Activated CD4-positive, alpha-beta memory T cell treated with anti-CD3 and anti-CD28 coated beads for 36 hours (primary cell): ENCODE measurements around the gene RBMS3. TPM values are rescaled to one million over a fixed set of nuclear protein-coding genes. Genes with fewer than 3 reads are reported as not detected.

ENCODE experiments used
- CTCF ChIA-PET: fragments of 350-600 bp; sonication (Branson Sonifier 250); formaldehyde crosslinking; loops from one replicate; lab custom pipeline; 2021; ENCODE audit warnings: antibody characterized with exemption, inconsistent platforms; lab: Charles Lee
- POLR2A ChIA-PET: fragments of 350-600 bp; sonication (Branson Sonifier 250); formaldehyde crosslinking; loops from one replicate; lab custom pipeline; 2021; ENCODE audit warnings: antibody characterized with exemption; lab: Charles Lee
- DNase-seq: peaks from one replicate; pipeline ENCODE4 v3.0.0-alpha.2; 2020
- H3K27ac Mint-ChIP-seq: one replicate; pipeline ENCODE4 v1.8.0; 2021; ENCODE audit warnings: mixed read lengths
- H3K27me3 Mint-ChIP-seq: one replicate; pipeline ENCODE4 v1.8.0; 2021; ENCODE audit warnings: mixed read lengths
- H3K36me3 Mint-ChIP-seq: one replicate; pipeline ENCODE4 v1.8.0; 2021; ENCODE audit warnings: mixed read lengths
- H3K4me1 Mint-ChIP-seq: one replicate; pipeline ENCODE4 v1.8.0; 2021; ENCODE audit warnings: low read depth, mixed read lengths
- H3K4me3 Mint-ChIP-seq: one replicate; pipeline ENCODE4 v1.8.0; 2021; ENCODE audit warnings: mild to moderate bottlenecking, mixed read lengths
- H3K9me3 Mint-ChIP-seq: one replicate; pipeline ENCODE4 v1.8.0; 2021; ENCODE audit warnings: mixed read lengths
- intact Hi-C: fragments of 100-400 bp; cut with micrococcal nuclease; formaldehyde crosslinking; loops from one replicate; pipeline ENCODE4 v1.15.1; 2023
- total RNA-seq, 2 experiments: library from RNA; stranded (reverse); gene quantifications; one replicate each; pipeline ENCODE4 v1.2.3, GENCODE V29; 2021

RBMS3 gene
- total RNA-seq, 2 experiments from 2014 or later: 1.6 TPM

- Mint-ChIP-seq H3K4me3 (no peak overlapping the region), H3K27me3 (no peaks in the 10 kb centered on the region), H3K27ac (no peak overlapping the region), H3K9me3 (no peaks in the 10 kb centered on the region), H3K36me3 (no peaks in the 10 kb centered on the region), H3K4me1 (no peaks in the 10 kb centered on the region)
- ChIA-PET POLR2A (no interaction called here), CTCF (no interaction called here)
- intact Hi-C loops: no loop called here
- no peak for DNase-seq
Measured at GRCh38 chr3:29545615-29546014, 264.7 kb downstream of the RBMS3 start.

GRCh38 chr3:29552051-29552450 lies 271.2 kb downstream of the RBMS3 start:
- no peaks in the 10 kb centered on the region for H3K27me3 Mint-ChIP-seq
- H3K36me3 Mint-ChIP-seq: no peaks in the 10 kb centered on the region
- CTCF ChIA-PET: no interaction called here
- DNase-seq: no peak
- POLR2A ChIA-PET: no interaction called here
- no peaks in the 10 kb centered on the region for H3K4me1 Mint-ChIP-seq
- intact Hi-C loops: no loop called here
- H3K9me3 Mint-ChIP-seq: no peaks in the 10 kb centered on the region
- H3K4me3 Mint-ChIP-seq: no peak overlapping the region
- no peak overlapping the region for H3K27ac Mint-ChIP-seq

GRCh38 chr3:29554566-29554965 lies 273.7 kb downstream of the RBMS3 start:
- ChIA-PET CTCF (no interaction called here), POLR2A (no interaction called here)
- intact Hi-C loops: no loop called here
- no peaks in the 10 kb centered on the region for H3K4me1 Mint-ChIP-seq
- no peak overlapping the region for H3K27ac Mint-ChIP-seq
- H3K9me3 Mint-ChIP-seq: no peaks in the 10 kb centered on the region
- H3K27me3 Mint-ChIP-seq: no peaks in the 10 kb centered on the region
- H3K36me3 Mint-ChIP-seq: no peaks in the 10 kb centered on the region
- no peak overlapping the region for H3K4me3 Mint-ChIP-seq
- DNase-seq: no peak

- Mint-ChIP-seq H3K4me1 (no peaks in the 10 kb centered on the region), H3K27me3 (no peaks in the 10 kb centered on the region)
- CTCF ChIA-PET: no interaction called here
Measured at GRCh38 chr3:29555590-29555989, 274.7 kb downstream of the RBMS3 start.

GRCh38 chr3:29557186-29557585 lies 276.3 kb downstream of the RBMS3 start:
- H3K4me3 Mint-ChIP-seq: no peak overlapping the region
- no peak overlapping the region for H3K27ac Mint-ChIP-seq
- no peak for DNase-seq
- intact Hi-C loops: no loop called here
- H3K36me3 Mint-ChIP-seq: no peaks in the 10 kb centered on the region
- POLR2A ChIA-PET: no interaction called here
- H3K9me3 Mint-ChIP-seq: no peaks in the 10 kb centered on the region
- H3K27me3 Mint-ChIP-seq: no peaks in the 10 kb centered on the region
- no peaks in the 10 kb centered on the region for H3K4me1 Mint-ChIP-seq
- CTCF ChIA-PET: no interaction called here

More at GRCh38 chr3:29555590-29555989, 274.7 kb downstream of the RBMS3 start:
- POLR2A ChIA-PET: no interaction called here
- DNase-seq: no peak
- Mint-ChIP-seq H3K4me3 (no peak overlapping the region), H3K27ac (no peak overlapping the region), H3K9me3 (no peaks in the 10 kb centered on the region), H3K36me3 (no peaks in the 10 kb centered on the region)
- intact Hi-C loops: no loop called here

GRCh38 chr3:29557825-29558224 lies 277.0 kb downstream of the RBMS3 start:
- ChIA-PET POLR2A (no interaction called here), CTCF (no interaction called here)
- H3K27ac Mint-ChIP-seq: no peak overlapping the region
- DNase-seq: no peak
- H3K36me3 Mint-ChIP-seq: no peaks in the 10 kb centered on the region
- no peaks in the 10 kb centered on the region for H3K4me1 Mint-ChIP-seq
- H3K27me3 Mint-ChIP-seq: no peaks in the 10 kb centered on the region
- H3K9me3 Mint-ChIP-seq: no peaks in the 10 kb centered on the region
- no peak overlapping the region for H3K4me3 Mint-ChIP-seq
- intact Hi-C loops: no loop called here

GRCh38 chr3:29559741-29560465 lies 279.0 kb downstream of the RBMS3 start:
- Mint-ChIP-seq H3K27me3 (no peaks in the 10 kb centered on the region), H3K9me3 (no peaks in the 10 kb centered on the region), H3K4me3 (no peak overlapping the region), H3K4me1 (no peaks in the 10 kb centered on the region), H3K27ac (no peak overlapping the region), H3K36me3 (no peaks in the 10 kb centered on the region)
- CTCF ChIA-PET: no interaction called here
- intact Hi-C loops: loop anchor here (10.0 kb wide), 1 partner anchor 345 kb away; no protein-coding TSS in a partner anchor
- POLR2A ChIA-PET: no interaction called here
- DNase-seq: no peak

- no peaks in the 10 kb centered on the region for H3K27me3 Mint-ChIP-seq
- H3K36me3 Mint-ChIP-seq: no peaks in the 10 kb centered on the region
- intact Hi-C loops: loop anchor here (10.0 kb wide), 1 partner anchor 343 kb away; no protein-coding TSS in a partner anchor
- H3K4me1 Mint-ChIP-seq: no peaks in the 10 kb centered on the region
- DNase-seq: no peak
- no peak overlapping the region for H3K27ac Mint-ChIP-seq
- H3K4me3 Mint-ChIP-seq: no peak overlapping the region
- H3K9me3 Mint-ChIP-seq: no peaks in the 10 kb centered on the region
- POLR2A ChIA-PET: no interaction called here
- CTCF ChIA-PET: no interaction called here
Measured at GRCh38 chr3:29561651-29562149, 280.8 kb downstream of the RBMS3 start.

GRCh38 chr3:29565236-29565635 lies 284.4 kb downstream of the RBMS3 start:
- ChIA-PET POLR2A (no interaction called here), CTCF (no interaction called here)

GRCh38 chr3:29567501-29567900 lies 286.6 kb downstream of the RBMS3 start:
- ChIA-PET CTCF (no interaction called here), POLR2A (no interaction called here)
- peaks cover 8% of the 10 kb centered on the region for H3K9me3 Mint-ChIP-seq
- no peaks in the 10 kb centered on the region for H3K27me3 Mint-ChIP-seq
- no peaks in the 10 kb centered on the region for H3K36me3 Mint-ChIP-seq
- no peak overlapping the region for H3K27ac Mint-ChIP-seq
- intact Hi-C loops: loop anchor here (10.0 kb wide), 1 partner anchor 337 kb away; no protein-coding TSS in a partner anchor
- no peaks in the 10 kb centered on the region for H3K4me1 Mint-ChIP-seq
- no peak overlapping the region for H3K4me3 Mint-ChIP-seq
- no peak for DNase-seq

More at GRCh38 chr3:29565236-29565635, 284.4 kb downstream of the RBMS3 start:
- H3K27ac Mint-ChIP-seq: no peak overlapping the region
- intact Hi-C loops: loop anchor here (10.0 kb wide), 1 partner anchor 340 kb away; no protein-coding TSS in a partner anchor
- H3K9me3 Mint-ChIP-seq: no peaks in the 10 kb centered on the region
- DNase-seq: no peak
- H3K27me3 Mint-ChIP-seq: no peaks in the 10 kb centered on the region
- no peaks in the 10 kb centered on the region for H3K36me3 Mint-ChIP-seq
- H3K4me1 Mint-ChIP-seq: no peaks in the 10 kb centered on the region
- H3K4me3 Mint-ChIP-seq: no peak overlapping the region

- no peak overlapping the region for H3K27ac Mint-ChIP-seq
- no peak for DNase-seq
- no peaks in the 10 kb centered on the region for H3K4me1 Mint-ChIP-seq
- no peak overlapping the region for H3K4me3 Mint-ChIP-seq
- no peaks in the 10 kb centered on the region for H3K36me3 Mint-ChIP-seq
- H3K9me3 Mint-ChIP-seq: peaks cover 10% of the 10 kb centered on the region
- H3K27me3 Mint-ChIP-seq: no peaks in the 10 kb centered on the region
- ChIA-PET CTCF (no interaction called here), POLR2A (no interaction called here)
- intact Hi-C loops: loop anchor here (10.0 kb wide), 1 partner anchor 336 kb away; no protein-coding TSS in a partner anchor
Measured at GRCh38 chr3:29568355-29568754, 287.5 kb downstream of the RBMS3 start.

- POLR2A ChIA-PET: no interaction called here
- H3K9me3 Mint-ChIP-seq: peaks cover 14% of the 10 kb centered on the region
- H3K36me3 Mint-ChIP-seq: no peaks in the 10 kb centered on the region
- H3K27me3 Mint-ChIP-seq: peaks cover 1% of the 10 kb centered on the region
- DNase-seq: no peak
- intact Hi-C loops: no loop called here
- CTCF ChIA-PET: no interaction called here
- no peak overlapping the region for H3K4me3 Mint-ChIP-seq
- no peak overlapping the region for H3K27ac Mint-ChIP-seq
- H3K4me1 Mint-ChIP-seq: no peaks in the 10 kb centered on the region
Measured at GRCh38 chr3:29576181-29576580, 295.3 kb downstream of the RBMS3 start.

GRCh38 chr3:29576675-29577074 lies 295.8 kb downstream of the RBMS3 start:
- no peaks in the 10 kb centered on the region for H3K4me1 Mint-ChIP-seq
- H3K4me3 Mint-ChIP-seq: no peak overlapping the region
- POLR2A ChIA-PET: no interaction called here
- peaks cover 1% of the 10 kb centered on the region for H3K27me3 Mint-ChIP-seq
- intact Hi-C loops: no loop called here
- peaks cover 14% of the 10 kb centered on the region for H3K9me3 Mint-ChIP-seq
- no peak for DNase-seq
- H3K27ac Mint-ChIP-seq: no peak overlapping the region
- CTCF ChIA-PET: no interaction called here
- no peaks in the 10 kb centered on the region for H3K36me3 Mint-ChIP-seq
